SK-N-SH (cell line): ENCODE measurements around the gene PSD2. TPM values are rescaled to one million over a fixed set of nuclear protein-coding genes. Genes with fewer than 3 reads are reported as not detected.
A peak's percentile ranks its signal among the peaks of the same experiment; 100 is the strongest.

Experiments
- CTCF ChIA-PET: fragments of 300-600, 350-600 bp; formaldehyde crosslinking; extraction: SDS; loops from one replicate; lab custom pipeline; 2021; lab: Yijun Ruan, JAX
- POLR2A ChIA-PET: fragments of 350-600 bp; sonication (Branson Sonifier 250); formaldehyde crosslinking; extraction: SDS; loops from one replicate; lab custom pipeline; 2020; ENCODE audit warnings: antibody characterized with exemption, inconsistent platforms; lab: Yijun Ruan, JAX
- DNase-seq: peaks from one replicate; pipeline ENCODE4 v3.0.0; 2012
- H2AFZ ChIP-seq: fragments of 200-600 bp; sonication (generic); 2 replicates; pipeline ENCODE4 v1.8.1; 2016; ENCODE audit warnings: antibody characterized with exemption, mild to moderate bottlenecking, low read depth
- H3F3A ChIP-seq: fragments of 200-600 bp; sonication (generic); replicated peaks from 2 replicates; pipeline ENCODE3; 2016; ENCODE audit warnings: antibody characterized with exemption, mild to moderate bottlenecking; ENCODE audit not compliant: insufficient read depth
- H3K27ac ChIP-seq, 2 experiments: fragments of 200-500 bp in 1 of 2; fragments of 200-600 bp in 1 of 2; sonication (Bioruptor generic) in 1 of 2; sonication (generic), shearing (Covaris generic) in 1 of 2; 2 replicates each; pipeline versions ENCODE4 v1.5.1 to v1.6.1; 2014 to 2016; ENCODE audit warnings: low read depth in 2 of 2, inconsistent platforms in 1 of 2, low read length in 1 of 2, mild to moderate bottlenecking in 1 of 2, mixed read lengths in 1 of 2
- H3K27me3 ChIP-seq: fragments of 200-600 bp; sonication (generic), shearing (Covaris generic); 2 replicates; pipeline ENCODE4 v1.6.1; 2016; ENCODE audit warnings: mixed run types; ENCODE audit not compliant: insufficient read depth
- H3K36me3 ChIP-seq, 2 experiments: fragments of 200-500 bp in 1 of 2; fragments of 200-600 bp in 1 of 2; sonication (Bioruptor generic) in 1 of 2; sonication (generic) in 1 of 2; replicated peaks in 1 of 2; 2 replicates each; pipeline versions ENCODE3 to v1.5.1; 2014 to 2016; ENCODE audit warnings: low read length in 1 of 2, mild to moderate bottlenecking in 1 of 2; ENCODE audit not compliant: insufficient read depth in 2 of 2, control insufficient read depth in 1 of 2
- H3K4me1 ChIP-seq, 2 experiments: fragments of 200-500 bp in 1 of 2; fragments of 200-600 bp in 1 of 2; sonication (Bioruptor generic) in 1 of 2; sonication (generic), shearing (Covaris generic) in 1 of 2; 2 replicates each; pipeline versions ENCODE4 v1.5.1 to v1.6.1; 2014 to 2016; ENCODE audit warnings: low read depth in 1 of 2, low read length in 1 of 2, mixed run types in 1 of 2; ENCODE audit not compliant: insufficient read depth in 2 of 2, control insufficient read depth in 1 of 2
- H3K4me2 ChIP-seq: fragments of 200-600 bp; sonication (generic), shearing (Covaris generic); 2 replicates; pipeline ENCODE4 v1.6.1; 2017; ENCODE audit warnings: mixed run types
- H3K4me3 ChIP-seq, 2 experiments: fragments of 200-500 bp in 1 of 2; fragments of 200-600 bp in 1 of 2; sonication (Bioruptor generic) in 1 of 2; sonication (generic), shearing (Covaris generic) in 1 of 2; 2 replicates each; pipeline versions ENCODE4 v1.5.1 to v1.8.1; 2014 to 2016; ENCODE audit warnings: low read depth in 2 of 2, inconsistent platforms in 1 of 2, low read length in 1 of 2, mild to moderate bottlenecking in 1 of 2, mixed read lengths in 1 of 2, moderate library complexity in 1 of 2
- H3K79me2 ChIP-seq: fragments of 200-600 bp; sonication (generic); 2 replicates; pipeline ENCODE4 v1.8.1; 2017; ENCODE audit warnings: mild to moderate bottlenecking; ENCODE audit not compliant: insufficient read depth
- H3K9ac ChIP-seq: fragments of 200-600 bp; sonication (generic); 2 replicates; pipeline ENCODE4 v1.6.1; 2017; ENCODE audit warnings: mixed run types
- H3K9me2 ChIP-seq: fragments of 200-600 bp; sonication (generic); 2 replicates; pipeline ENCODE4 v1.6.1; 2017; ENCODE audit warnings: mixed run types
- H3K9me3 ChIP-seq: fragments of 200-600 bp; sonication (generic); 2 replicates; pipeline ENCODE4 v1.6.1; 2017; ENCODE audit warnings: mixed run types, mild to moderate bottlenecking, moderate library complexity
- H4K20me1 ChIP-seq: fragments of 200-600 bp; sonication (generic); 2 replicates; pipeline ENCODE4 v1.6.1; 2017; ENCODE audit warnings: mild to moderate bottlenecking, mixed run types; ENCODE audit not compliant: insufficient read depth
- CHD2 ChIP-seq: fragments of 150-350 bp; IDR thresholded peaks from 2 replicates; pipeline ENCODE4 v1.6.1; 2018; ENCODE audit warnings: low read length; ENCODE audit not compliant: partially characterized antibody
- ELF1 ChIP-seq: IDR thresholded peaks from 2 replicates; pipeline ENCODE4 v1.4.0; 2012
- EP300 ChIP-seq, 2 experiments: IDR thresholded peaks; 2 replicates each; pipeline versions ENCODE4 v1.4.0 to v1.6.1; 2012; ENCODE audit warnings: borderline replicate concordance in 1 of 2, low read depth in 1 of 2, low read length in 1 of 2
- FOSL2 ChIP-seq: IDR thresholded peaks from 2 replicates; pipeline ENCODE4 v1.4.0; 2012; ENCODE audit warnings: low read depth, mild to moderate bottlenecking, moderate library complexity, borderline replicate concordance
- JUND ChIP-seq: IDR thresholded peaks from 2 replicates; pipeline ENCODE4 v1.4.0; 2012
- MXI1 ChIP-seq: IDR thresholded peaks from 2 replicates; pipeline ENCODE4 v1.6.1; 2012; ENCODE audit warnings: mild to moderate bottlenecking, low read depth, low read length, improper control_type of control experiment
- NFIC ChIP-seq: IDR thresholded peaks from 2 replicates; pipeline ENCODE4 v1.4.0; 2012; ENCODE audit warnings: borderline replicate concordance
- NRF1 ChIP-seq: IDR thresholded peaks from 2 replicates; pipeline ENCODE4 v1.6.1; 2012; ENCODE audit warnings: low read depth, mild to moderate bottlenecking, low read length
- PBX3 ChIP-seq: IDR thresholded peaks from 2 replicates; pipeline ENCODE4; 2012
- RAD21 ChIP-seq: IDR thresholded peaks from 2 replicates; pipeline ENCODE4 v1.6.1; 2012; ENCODE audit warnings: mild to moderate bottlenecking, low read length
- REST ChIP-seq: IDR thresholded peaks from 2 replicates; pipeline ENCODE4 v1.6.1; 2012; ENCODE audit warnings: mild to moderate bottlenecking, low read depth, low read length, moderate library complexity
- RFX5 ChIP-seq: IDR thresholded peaks from 2 replicates; pipeline ENCODE4 v1.6.1; 2012; ENCODE audit warnings: mild to moderate bottlenecking, improper control_type of control experiment, low read length
- SMC3 ChIP-seq: IDR thresholded peaks from 2 replicates; pipeline ENCODE4 v1.6.1; 2012; ENCODE audit warnings: low read depth, low read length, improper control_type of control experiment
- TCF12 ChIP-seq: IDR thresholded peaks from 2 replicates; pipeline ENCODE4 v1.4.0; 2012
- ZBTB33 ChIP-seq: IDR thresholded peaks from 2 replicates; pipeline ENCODE4 v1.4.0; 2012; ENCODE audit warnings: low read depth, borderline replicate concordance
- WGBS: methylation state at CpG from one replicate; pipeline ENCODE4 v1.1.6; 2017; ENCODE audit warnings: low lambda C conversion rate; 5-methylcytosine and 5-hydroxymethylcytosine counted together
- polyA plus RNA-seq, 3 experiments: library from polyadenylated mRNA; depleted of rRNA; stranded (reverse); fragments of >200 nt; gene quantifications; 2 replicates each; pipeline ENCODE4 v1.2.3, GENCODE V29; 2012
- TF ChIP-seq, protein P1 (sequence below): fragments of 200-600 bp; sonication (generic); IDR thresholded peaks from 2 replicates; pipeline ENCODE4 v1.6.1; 2017; ENCODE audit warnings: antibody characterized with exemption, mild to moderate bottlenecking, moderate library complexity
- TF ChIP-seq, protein P2 (sequence below): fragments of 150-350 bp; IDR thresholded peaks from 2 replicates; pipeline ENCODE4 v1.6.1; 2016; ENCODE audit warnings: mild to moderate bottlenecking, low read depth, low read length

PSD2 gene
- polyA plus RNA-seq, 1 of the 3 experiments (the other 2 are of a cell fraction) = 0.15 TPM

DNA sequence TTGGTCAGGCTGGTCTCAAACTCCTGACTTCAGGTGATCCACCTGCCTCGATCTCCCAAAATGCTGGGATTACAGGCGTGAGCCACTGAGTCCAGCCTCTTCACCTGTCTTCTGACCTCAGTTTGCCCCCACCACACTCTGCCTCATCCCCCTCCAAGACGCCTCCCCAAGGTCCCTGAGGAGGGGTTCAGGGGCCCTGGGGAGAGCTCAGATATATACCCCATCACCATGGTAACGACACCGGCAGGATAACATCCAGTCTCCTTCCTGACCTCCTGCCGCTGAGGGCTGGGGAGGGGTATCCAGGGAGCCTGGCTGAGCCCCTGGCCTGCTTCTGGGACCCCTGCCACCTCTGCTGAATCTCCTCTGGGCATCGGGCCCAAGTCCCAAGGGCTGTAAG, 19.7 kb upstream of the PSD2 start:
- Histone ChIP-seq H3K4me1 (peaks cover 0 to 2% of the 10 kb centered on the region in 2 experiments; a peak in 1 of 4 replicates), H3K27me3 (no peaks in the 10 kb centered on the region; the same call in 1 of the 2 replicates), H3K9me2 (no peaks in the 10 kb centered on the region), H3K4me3 (no peak overlapping the region), H3K36me3 (no peaks in the 10 kb centered on the region), H3K9me3 (no peaks in the 10 kb centered on the region), H3K9ac (no peak overlapping the region), H3K4me2 (no peak overlapping the region), H2AFZ (no peak overlapping the region), H3F3A (no peaks in the 10 kb centered on the region), H3K79me2 (no peaks in the 10 kb centered on the region), H3K27ac (no peak overlapping the region), H4K20me1 (no peaks in the 10 kb centered on the region)
- peak; percentile 19 for DNase-seq
- ChIA-PET CTCF (interaction anchor here (0.7 to 23.1 kb wide), 27 partner anchors 8 to 394 kb away, joined by 3 to 627 read pairs (median 4); partner anchors contain the start of genes NRG2 and PSD2), POLR2A (interaction anchor here (0.6 to 1.3 kb wide), 2 partner anchors 128 to 140 kb away, joined by 3 to 4 read pairs; partner anchors contain the start of gene CXXC5)
- no peak for TF ChIP-seq NRF1
- 63% methylated on average over 5 of the region's 7 CpGs for WGBS

DNA sequence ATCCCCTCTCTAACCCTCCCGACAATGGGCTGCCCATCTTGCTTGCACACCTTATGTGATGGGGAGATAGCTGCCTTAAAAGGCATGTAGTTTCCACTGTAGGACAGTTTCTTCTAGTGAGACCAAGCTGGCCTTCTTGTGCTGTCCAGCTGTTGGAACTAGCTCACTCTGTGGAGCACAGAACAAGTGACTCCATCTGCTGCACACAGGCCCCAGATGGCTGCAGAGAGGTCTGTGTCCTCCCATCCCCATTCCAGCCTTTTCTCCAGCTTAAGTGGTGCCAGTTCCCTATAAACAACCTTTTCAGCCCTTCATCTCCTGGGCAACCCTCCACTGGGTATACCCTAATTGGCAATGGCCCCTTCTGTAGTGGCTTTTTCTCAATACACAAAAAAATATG, 18.7 kb upstream of the PSD2 start:
- no peaks in the 10 kb centered on the region for H3K9me2 ChIP-seq
- H3K4me2 ChIP-seq = no peak overlapping the region
- H3K36me3 ChIP-seq = no peaks in the 10 kb centered on the region
- H3F3A ChIP-seq = no peaks in the 10 kb centered on the region
- CTCF ChIA-PET = interaction anchor here (0.9 to 23.1 kb wide), 11 partner anchors 11 to 342 kb away, joined by 3 to 627 read pairs (median 4); no protein-coding TSS in a partner anchor
- H3K4me3 ChIP-seq = no peak overlapping the region
- no peak overlapping the region for H3K27ac ChIP-seq
- H3K9me3 ChIP-seq = no peaks in the 10 kb centered on the region
- no peaks in the 10 kb centered on the region for H3K79me2 ChIP-seq
- no peak for DNase-seq
- POLR2A ChIA-PET = interaction anchor here (0.6 kb wide), 1 partner anchor 106 kb away, joined by 5 read pairs; no protein-coding TSS in a partner anchor
- no peaks in the 10 kb centered on the region; the same call in 1 of the 2 replicates for H3K27me3 ChIP-seq
- H3K4me1 ChIP-seq = peaks cover 0 to 2% of the 10 kb centered on the region in 2 experiments; a peak in 1 of 4 replicates
- no peak overlapping the region for H3K9ac ChIP-seq
- no peak overlapping the region for H2AFZ ChIP-seq
- H4K20me1 ChIP-seq = no peaks in the 10 kb centered on the region
- WGBS = 100% methylated on average over 1 of the region's 1 CpG
- TF ChIP-seq ELF1 (no peak), NRF1 (no peak), REST (no peak), SMC3 (no peak), NFIC (no peak), ZBTB33 (no peak), JUND (no peak), MXI1 (no peak), EP300 (IDR thresholded peaks at IDR 0.05; ENCODE audit: borderline replicate concordance in 1 of 2, low read depth in 1 of 2, low read length in 1 of 2) (no peak), CHD2 (no peak), RFX5 (no peak), TCF12 (no peak), PBX3 (no peak), RAD21 (no peak), FOSL2 (no peak)
- TF ChIP-seq, protein P1, sequence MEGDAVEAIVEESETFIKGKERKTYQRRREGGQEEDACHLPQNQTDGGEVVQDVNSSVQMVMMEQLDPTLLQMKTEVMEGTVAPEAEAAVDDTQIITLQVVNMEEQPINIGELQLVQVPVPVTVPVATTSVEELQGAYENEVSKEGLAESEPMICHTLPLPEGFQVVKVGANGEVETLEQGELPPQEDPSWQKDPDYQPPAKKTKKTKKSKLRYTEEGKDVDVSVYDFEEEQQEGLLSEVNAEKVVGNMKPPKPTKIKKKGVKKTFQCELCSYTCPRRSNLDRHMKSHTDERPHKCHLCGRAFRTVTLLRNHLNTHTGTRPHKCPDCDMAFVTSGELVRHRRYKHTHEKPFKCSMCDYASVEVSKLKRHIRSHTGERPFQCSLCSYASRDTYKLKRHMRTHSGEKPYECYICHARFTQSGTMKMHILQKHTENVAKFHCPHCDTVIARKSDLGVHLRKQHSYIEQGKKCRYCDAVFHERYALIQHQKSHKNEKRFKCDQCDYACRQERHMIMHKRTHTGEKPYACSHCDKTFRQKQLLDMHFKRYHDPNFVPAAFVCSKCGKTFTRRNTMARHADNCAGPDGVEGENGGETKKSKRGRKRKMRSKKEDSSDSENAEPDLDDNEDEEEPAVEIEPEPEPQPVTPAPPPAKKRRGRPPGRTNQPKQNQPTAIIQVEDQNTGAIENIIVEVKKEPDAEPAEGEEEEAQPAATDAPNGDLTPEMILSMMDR = no peak
- TF ChIP-seq, protein P2, sequence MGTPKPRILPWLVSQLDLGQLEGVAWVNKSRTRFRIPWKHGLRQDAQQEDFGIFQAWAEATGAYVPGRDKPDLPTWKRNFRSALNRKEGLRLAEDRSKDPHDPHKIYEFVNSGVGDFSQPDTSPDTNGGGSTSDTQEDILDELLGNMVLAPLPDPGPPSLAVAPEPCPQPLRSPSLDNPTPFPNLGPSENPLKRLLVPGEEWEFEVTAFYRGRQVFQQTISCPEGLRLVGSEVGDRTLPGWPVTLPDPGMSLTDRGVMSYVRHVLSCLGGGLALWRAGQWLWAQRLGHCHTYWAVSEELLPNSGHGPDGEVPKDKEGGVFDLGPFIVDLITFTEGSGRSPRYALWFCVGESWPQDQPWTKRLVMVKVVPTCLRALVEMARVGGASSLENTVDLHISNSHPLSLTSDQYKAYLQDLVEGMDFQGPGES = no peak
